NOMO-1 (cell line): ENCODE results near the gene PTGR2.
"Not testable (repeated sequence)": the region's sequence is repeated elsewhere in the genome, so short reads cannot be mapped to it uniquely, and the experiment has no call there.

Experiments
- DNase-seq, 2 experiments: peaks; one replicate each; lab custom pipeline; 2025; ENCODE audit not compliant: unreplicated experiment in 2 of 2; lab: John Stamatoyannopoulos, UW

The PTGR2 gene

DNA sequence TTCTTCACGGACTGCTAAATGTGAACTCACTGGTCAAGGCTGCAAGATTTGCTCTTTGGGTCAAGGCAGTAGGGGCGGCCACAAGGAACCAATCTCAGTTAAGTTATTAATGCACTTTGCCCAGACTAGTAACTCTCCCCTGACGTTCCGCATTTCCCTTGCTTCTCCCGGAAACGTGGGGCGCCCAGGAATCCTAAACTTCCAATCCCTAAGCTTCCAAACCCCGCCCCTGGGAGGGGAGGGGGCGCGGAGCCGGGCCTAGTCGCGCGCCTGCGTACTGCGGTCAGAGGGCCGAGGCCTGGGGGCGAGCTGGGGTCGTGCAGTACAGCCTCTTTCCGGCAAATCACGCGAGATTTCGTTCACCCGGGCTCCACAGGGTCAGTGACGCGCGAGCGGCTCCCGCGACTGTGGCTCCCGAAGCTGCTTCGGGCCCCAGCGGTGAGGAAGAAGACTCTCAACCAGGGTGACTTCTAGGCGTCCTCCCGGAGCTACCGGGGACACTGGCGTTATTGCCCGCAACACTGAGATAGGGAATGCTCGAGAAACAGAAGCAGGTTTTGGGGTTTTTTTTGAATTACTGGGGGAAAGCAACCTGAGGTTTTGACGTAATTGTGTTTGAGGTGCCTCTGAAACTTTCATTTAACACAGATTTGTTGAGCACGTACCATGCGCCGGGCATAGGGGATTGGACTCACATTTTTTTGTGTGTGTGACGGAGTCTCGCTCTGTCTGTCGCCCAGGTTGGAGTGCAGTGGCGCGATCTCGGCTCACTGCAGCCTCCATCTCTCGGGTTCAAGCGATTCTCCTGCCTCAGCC lies at the start of gene PTGR2:
Gene PTGR2, plus strand, starts transcription at position 265 of the 816 bp plus-strand sequence. CDS start 7,032 bp downstream, outside the sequence.
- peak; percentile 84 to 86 for DNase-seq

DNA sequence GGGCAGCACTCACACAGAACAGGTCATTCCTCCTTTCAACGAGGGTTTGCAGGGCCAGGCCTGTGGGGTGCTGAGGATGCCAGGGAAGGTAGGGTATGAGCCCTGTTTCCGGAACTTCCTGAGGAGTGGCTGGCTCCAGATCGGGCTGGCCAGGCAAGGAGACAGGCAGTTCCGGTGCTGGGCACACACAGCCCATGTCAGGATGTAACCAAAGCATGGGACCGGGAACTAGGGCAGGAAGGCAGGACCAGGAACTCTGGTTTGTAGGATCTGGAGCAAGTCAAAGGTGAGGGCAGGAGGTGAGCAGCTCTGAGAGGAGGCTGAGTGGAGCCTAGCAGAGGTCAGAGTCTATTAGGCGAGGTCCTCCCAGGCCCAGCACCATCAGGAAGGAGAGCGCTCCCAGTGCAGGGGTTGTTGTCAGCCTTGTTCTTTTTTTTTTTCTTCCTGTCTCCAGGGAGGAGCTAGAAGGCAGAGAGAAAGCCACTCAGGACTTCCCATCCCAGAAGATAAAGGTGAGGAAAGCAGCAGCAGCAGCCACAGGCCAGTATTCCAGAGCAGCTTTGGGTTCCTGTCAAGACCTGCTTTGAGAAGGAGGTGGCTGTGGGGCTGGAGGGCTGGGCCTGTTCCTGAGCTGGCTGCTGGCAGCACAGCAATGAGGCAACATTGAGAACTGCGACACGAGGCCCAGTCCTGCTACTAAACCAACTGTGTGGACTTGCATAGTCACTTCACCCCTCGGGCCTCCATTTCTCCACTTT lies 49.0 kb upstream of the PTGR2 start:
- DNase-seq = no peak

DNA sequence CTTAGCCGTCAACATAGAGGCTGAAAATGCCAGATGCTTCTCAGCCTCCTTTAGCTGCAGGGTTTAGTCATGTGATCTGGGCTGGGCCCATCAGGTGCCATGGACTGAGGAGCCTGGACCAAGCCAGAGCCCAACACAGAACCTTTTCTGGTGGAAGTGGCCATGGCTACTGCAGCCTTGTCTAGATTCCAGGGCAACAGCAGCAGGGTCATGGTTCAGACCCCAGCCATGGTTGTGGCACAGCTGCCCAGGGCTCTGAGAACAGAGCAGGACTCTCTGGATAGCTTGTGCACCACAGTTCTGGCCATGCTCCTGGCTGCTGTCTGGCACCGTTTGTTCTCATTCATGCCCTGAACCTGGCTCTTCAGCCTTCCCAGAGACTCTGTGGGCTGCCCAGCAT lies 47.0 kb upstream of the PTGR2 start:
- DNase-seq = no peak

DNA sequence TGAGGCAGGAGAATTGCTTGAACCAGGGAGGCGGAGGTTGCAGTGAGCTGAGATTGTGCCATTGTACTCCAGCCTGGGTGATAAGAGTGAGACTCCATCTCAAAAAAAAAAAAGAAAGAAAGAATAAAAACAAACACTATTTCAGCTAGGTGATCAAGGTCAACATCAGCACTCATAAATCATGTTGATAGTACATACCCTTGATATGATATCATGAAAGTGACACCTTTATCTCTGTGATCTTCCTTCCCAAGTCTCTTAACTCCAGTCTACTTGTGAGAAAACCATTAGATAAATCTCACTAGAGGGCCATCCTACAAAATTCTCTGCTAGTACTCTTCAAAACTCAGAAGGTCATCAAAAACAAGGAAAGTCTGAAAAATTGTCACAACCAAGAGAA lies 44.2 kb upstream of the PTGR2 start:
- no peak for DNase-seq

DNA sequence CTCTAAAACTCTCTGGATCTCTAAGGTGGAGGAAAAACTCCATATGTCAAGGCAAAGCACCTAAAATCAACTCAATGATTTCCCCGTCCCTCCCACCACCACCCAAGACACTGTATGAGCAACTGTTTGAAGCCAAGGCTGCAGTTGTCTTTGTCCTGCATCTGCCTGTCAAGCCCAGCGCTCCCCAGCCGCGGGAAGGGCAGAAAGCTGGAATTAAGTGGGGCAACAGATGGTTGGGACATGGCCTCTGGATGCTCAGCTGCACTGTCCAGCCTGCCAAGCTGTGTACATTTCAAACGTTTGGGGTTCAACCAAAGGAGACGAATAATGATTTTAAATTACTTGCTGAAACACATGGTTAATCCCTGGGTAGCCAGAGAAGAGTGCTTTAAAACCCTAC lies 42.2 kb upstream of the PTGR2 start:
- DNase-seq = no peak

DNA sequence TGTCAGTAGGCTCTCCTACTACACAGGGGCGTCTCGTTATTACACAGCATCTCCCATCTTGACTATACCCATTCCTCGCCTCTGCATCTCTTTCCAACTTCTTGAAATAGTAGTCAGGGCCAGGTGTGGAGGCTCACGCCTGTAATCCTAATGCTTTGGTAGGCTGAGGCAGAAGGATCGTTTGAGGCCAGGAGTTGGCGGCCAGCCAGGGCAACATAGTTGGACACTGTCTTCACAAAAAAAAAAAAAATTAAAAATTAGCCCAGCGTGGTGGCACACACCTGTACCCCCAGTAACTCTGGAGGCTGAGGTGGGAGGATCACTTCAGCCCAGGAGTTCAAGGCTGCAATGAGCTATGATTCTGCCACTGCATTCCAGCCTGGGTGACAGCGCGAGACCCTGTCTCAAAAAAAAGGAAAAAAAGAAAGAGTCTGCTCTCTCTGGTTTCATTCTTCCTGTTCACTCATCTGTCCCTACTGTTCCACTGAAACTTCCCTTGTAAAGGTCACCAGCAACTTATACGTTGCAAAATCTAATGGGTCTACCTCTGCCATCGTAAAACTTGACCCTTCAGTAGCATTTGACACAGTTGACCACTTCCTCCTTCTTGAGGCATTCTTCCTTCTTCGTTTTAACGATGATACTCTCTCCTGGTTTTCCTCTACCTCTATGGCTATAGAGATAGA lies 41.0 kb upstream of the PTGR2 start:
- peak; percentile 61 to 87 for DNase-seq

DNA sequence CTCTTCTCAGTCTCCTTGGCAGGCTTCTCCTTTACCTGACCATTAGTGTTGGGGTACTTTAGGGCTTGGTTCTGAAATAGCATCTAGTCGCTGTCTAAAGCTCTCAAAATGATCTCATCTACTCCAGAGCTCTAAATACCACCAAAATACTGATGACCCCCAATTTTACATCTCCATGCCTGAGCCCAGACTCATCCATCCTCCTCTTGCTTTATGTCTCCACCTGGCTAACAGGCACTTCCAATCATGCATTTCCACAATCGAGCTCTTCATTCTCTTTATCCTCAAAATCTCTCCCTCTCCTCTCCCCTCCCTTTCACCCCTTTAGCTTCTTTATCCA lies 40.5 kb upstream of the PTGR2 start:
- no peak for DNase-seq

DNA sequence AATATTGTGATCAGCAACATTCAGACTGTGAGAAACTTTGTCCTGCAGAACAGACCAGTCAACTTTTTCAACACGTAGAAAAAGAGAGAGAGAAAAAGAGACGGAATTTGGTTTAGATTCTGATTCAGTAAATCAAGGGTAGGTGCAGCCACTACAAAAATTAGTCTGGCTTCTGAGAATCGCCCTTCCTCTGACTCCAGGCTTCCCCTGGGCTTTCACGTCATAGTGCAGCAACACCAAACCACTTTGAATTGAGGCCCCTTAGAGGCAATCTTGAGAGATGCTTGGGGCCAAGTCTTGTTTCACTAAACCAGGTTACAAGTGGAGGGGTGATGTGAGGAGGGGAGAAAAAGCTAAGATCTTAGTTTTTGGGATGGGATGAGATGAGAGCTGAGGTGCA lies 37.5 kb upstream of the PTGR2 start:
- no peak for DNase-seq

DNA sequence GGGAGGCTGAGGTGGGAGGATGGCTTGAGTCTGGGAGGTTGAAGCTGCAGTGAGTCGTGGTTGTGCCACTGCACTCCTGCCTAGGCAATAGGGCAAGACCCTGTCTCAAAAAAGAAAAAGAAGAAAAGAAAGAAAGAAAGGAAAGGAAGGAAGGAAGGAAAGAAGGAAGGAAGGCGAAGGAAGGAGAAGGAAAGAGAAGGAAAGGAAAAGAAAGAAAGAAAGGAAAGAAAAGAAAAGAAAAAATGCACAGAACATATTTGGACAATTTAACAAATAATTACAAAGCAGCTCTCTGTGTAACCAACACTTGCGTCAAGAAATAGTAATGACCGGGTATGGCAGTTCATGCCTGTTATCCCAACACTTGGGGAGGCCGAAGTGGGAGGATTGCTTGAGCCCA lies 35.8 kb upstream of the PTGR2 start:
- DNase-seq = no peak

DNA sequence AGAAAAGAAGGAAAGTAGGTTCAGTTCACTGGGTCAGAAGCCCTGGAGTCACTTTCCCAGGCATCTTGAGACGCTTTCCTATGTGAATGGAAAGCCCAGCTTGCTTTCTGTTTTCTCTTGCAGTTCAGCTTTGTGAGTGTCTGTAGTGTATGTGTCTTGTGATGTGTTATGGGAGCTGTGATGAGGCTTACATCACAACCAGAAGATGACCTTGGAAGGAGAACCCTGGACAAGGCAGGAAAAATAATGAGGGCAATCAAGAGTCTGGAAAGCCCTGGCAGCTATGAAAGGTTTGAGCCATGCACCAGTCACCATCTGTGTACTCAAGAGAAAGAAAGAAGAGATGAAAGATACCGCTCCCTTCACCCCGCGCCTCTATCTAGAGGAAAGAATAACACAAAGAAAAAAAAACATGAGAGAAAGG lies 35.2 kb upstream of the PTGR2 start:
- no peak for DNase-seq

DNA sequence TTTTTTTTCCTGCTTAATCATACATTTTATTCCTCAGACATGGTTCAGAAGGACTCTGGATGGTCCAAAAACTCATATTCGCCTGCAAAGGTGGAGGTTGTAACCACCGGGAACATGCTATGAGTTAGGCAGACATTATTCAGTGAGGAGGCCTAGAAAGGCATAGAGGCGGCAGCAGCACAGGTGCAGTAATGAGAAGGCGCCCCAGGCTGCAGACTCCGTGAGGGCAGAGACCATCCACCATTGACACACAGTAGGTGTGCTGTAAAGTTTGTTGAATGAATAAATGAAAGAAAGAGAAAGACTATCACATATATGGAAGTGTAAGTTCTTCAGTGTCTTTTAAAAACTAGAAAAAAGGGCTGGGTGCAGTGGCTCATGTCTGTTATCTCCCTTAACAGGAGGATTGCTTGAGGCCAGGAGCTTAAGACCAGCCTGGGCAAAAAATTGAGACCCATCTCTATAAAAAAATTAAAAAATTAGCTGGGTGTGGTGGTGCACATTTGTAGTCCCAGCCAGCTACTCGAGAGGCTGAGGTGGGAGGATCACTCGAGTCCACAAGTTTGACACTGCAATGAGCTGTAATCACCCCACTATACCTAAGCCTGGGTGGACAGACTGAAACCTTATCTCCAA lies 34.5 kb upstream of the PTGR2 start:
- no peak for DNase-seq

DNA sequence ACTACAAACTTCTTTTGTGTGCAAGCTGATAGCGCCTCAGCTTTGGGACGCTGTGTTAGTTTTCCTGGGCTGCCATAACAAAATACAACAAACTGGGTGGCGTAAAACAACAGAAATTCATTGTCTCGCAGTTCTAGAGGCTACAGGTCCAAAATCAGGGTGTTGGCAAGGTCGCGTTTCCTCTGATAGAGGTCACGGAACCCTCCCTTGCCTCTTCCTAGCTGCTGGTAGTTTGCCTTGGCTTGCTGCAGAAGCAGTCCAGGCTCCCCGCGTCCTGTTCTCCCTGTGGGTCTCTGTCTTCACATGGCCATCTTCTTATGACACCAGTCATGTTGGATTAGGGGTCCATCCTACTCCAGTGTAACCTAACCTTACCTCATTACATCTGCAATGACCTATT lies 32.8 kb upstream of the PTGR2 start:
- DNase-seq = no peak

DNA sequence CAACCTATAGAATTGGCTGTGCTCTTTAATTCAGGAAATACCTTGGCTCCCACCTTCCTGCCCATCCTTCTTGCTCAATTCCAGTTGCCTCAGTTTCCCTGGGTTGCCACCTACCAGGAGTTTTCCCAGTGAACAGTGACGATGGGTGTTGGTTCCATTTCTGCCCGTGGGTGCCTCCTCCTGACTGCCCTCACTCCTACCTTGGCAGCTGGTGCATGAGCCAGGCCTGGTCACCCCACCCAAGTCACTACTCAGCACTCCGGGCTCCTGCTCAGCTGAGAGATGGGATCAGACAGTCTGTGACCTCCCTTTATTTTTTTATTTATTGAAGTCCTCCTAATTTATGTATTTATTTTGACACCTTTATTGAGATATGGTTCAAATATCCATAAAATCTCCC lies 31.0 kb upstream of the PTGR2 start:
- DNase-seq = no peak

DNA sequence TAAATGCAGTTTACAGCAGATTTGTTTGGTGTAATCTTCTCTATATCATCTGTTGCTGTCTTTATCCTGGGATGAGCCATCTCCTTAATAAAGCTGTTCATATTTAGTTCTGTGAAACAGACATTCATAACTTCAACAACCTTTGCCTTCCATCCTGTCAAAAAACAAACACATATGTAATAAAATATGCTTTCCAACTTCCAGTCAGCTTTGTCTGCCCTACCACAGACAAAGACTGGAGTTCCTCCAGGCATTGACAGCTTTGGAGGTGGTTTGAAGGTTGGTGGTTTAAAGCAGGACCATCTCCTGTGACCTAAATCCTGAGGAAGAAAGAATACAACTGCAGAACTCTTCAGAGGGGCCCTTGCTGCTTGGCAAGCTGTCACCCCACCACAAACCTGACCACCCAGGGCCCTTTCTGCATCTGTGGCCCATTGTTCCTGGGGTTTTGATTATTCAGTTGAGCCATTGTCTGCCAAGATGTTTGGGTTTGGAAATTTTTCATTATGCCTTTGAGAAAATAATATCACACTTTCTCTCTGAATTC lies 28.2 kb upstream of the PTGR2 start:
- DNase-seq = no peak

DNA sequence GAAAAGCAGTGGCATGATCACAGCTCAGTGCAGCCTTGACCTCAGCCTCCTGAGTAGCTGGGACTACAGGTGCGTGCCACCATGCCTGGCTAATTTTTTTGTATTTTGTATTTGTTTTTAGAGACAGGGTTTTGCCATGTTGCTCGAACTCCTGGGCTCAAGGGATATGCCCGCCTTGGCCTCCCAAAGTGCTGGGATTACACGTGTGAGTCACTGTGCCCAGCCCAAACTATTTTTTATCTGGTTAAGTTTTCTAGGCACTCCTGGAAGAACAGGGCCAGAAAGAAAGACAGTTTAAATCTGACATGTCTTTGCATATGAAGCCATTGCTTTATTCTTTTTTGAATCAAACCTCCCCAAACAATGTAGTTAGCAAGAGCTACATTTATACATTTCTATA lies 27.5 kb upstream of the PTGR2 start:
- no peak for DNase-seq

DNA sequence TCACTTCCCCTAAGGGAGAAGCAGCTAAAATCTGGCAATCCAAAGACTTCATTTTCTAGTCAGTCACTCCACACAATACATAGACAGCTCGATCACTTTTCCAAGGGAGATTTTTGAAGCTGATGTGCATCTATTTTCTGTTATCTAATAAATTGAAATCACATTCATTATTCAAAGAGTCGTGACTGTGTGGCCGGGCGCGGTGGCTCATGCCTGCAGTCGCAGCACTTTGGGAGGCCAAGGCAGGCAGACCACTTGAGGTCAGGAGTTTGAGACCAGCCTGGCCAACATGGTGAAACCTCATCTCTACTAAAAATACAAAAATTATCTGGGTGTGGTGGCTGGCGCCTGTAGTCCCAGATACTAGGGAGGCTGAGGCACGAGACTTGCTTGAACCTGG lies 27.1 kb upstream of the PTGR2 start:
- no peak for DNase-seq

DNA sequence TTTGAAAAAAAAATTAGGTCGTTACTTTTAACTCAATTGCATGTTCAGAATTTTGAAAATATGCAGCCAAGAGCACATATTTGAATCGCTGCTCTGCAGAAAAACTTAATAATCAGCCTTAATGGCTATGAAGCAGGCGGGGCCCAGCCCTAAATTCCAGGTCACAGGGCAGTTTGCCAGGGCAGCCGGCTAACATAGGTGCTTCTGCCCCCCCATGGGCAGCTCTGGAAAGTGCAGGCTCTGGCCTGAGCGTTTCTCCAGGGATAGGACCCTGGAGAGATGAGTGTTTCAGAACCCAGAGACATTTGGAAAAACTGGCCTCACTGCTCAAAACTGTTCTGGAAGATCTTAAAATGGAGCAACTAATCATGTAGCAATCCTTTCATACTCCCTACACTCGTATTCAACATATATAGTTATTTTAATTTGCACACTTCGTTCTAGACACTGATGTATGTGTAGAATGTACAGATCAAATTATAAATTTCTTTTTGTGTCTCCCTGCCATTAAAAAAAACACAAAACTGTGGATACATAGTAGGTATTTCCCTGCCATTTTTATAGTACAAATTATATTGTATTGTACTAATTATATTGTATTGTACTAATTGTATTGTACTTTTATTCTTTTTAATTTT lies 26.0 kb upstream of the PTGR2 start:
- DNase-seq = peak; percentile 83 to 86

DNA sequence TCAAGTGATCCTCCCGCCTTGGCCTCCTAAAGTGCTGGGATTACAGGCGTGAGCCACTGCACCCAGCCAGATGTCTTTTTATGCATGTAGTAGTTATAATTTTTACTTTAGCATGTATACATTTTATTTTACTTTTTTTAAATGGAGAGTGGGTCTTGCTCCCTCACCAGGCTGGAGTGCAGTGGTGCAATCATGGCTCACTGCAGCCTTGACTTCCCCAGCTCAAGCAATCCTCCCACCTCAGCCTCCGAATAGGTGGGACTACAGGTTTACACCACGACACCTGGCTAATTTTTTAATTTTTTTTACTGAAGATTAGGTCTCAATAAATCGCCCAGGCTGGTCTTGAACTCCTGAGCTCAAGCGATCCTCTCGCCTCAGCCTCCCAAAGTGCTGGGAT lies 24.4 kb upstream of the PTGR2 start:
- not testable (repeated sequence) for DNase-seq

DNA sequence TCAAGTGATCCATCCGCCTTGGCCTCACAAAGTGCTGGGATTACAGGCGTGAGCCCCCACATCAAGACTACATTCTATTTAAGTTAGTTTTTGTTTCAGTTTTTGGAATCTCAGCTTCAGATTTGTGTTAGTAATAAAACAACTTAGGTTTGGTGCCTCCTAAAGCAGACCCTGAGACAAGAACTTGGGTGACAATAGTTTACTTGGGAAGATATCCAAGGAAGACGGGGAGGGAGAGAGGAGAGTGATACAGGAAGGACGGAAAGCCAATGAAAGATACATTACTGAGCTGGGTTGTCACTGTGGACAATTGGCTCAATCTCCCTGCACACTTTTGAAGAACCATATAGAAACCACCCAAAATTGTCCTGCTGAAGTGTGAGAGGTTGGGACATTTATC lies 22.6 kb upstream of the PTGR2 start:
- no peak for DNase-seq
